Right atrium auricular region (tissue), 2 donors: Measurements from ENCODE around the gene HNRNPA2B1. TPM values are rescaled to one million over a fixed set of nuclear protein-coding genes. Genes with fewer than 3 reads are reported as not detected.

Source experiments
- DNase-seq: peaks from one replicate; pipeline ENCODE4 v3.0.0-alpha.2; 2019; ENCODE audit warnings: low spot score
- H3K27ac ChIP-seq, 2 donors: fragments of 200-600 bp; sonication (generic); 1 replicate in 1 of 2; 2 replicates in 1 of 2; pipeline ENCODE4 v1.5.1; 2016 to 2019
- H3K27me3 ChIP-seq, 2 donors: fragments of 200-600 bp; sonication (generic); one replicate each; pipeline versions ENCODE4 v1.5.1 to v1.6.0; 2017 to 2019
- H3K36me3 ChIP-seq: fragments of 200-600 bp; sonication (generic); one replicate; pipeline ENCODE4 v1.5.1; 2016
- H3K4me1 ChIP-seq, 2 donors: fragments of 200-600 bp; sonication (generic); one replicate each; pipeline versions ENCODE4 v1.5.1 to v1.6.0; 2017 to 2019
- H3K4me3 ChIP-seq, 2 donors: fragments of 200-600 bp; sonication (generic); 1 replicate in 1 of 2; 2 replicates in 1 of 2; pipeline ENCODE4 v1.5.1; 2017 to 2019; ENCODE audit warnings: mild to moderate bottlenecking in 1 of 2, moderate library complexity in 1 of 2
- H3K9me3 ChIP-seq, 2 donors: fragments of 200-600 bp; sonication (generic); one replicate each; pipeline ENCODE4 v1.5.1; 2019
- CTCF ChIP-seq, 2 donors: fragments of 200-600 bp; sonication (generic); IDR thresholded peaks; one replicate each; pipeline ENCODE4 v1.5.1; 2019; ENCODE audit warnings: antibody characterized with exemption in 2 of 2
- total RNA-seq, 2 donors: library from RNA; depleted of rRNA; stranded (reverse); fragments of >200 nt; gene quantifications; one replicate each; pipeline ENCODE4 v1.1.0, GENCODE V29; 2016

Gene HNRNPA2B1
- total RNA-seq, 2 donors from 2014 or later: 124 to 160 TPM

- H3K4me3 ChIP-seq: no peak overlapping the region
- TF ChIP-seq CTCF (IDR thresholded peaks at IDR 0.05): no peak
- no peaks in the 10 kb centered on the region for H3K9me3 ChIP-seq
- no peaks in the 10 kb centered on the region for H3K27me3 ChIP-seq
- H3K27ac ChIP-seq: no peak overlapping the region
- H3K4me1 ChIP-seq: no peaks in the 10 kb centered on the region
- no peak for DNase-seq
- H3K36me3 ChIP-seq: no peaks in the 10 kb centered on the region
Observed at GRCh38 chr7:26233902-26234511, 33.5 kb upstream of the HNRNPA2B1 start.

- Histone ChIP-seq H3K27me3 (no peaks in the 10 kb centered on the region), H3K27ac (no peak overlapping the region), H3K4me1 (no peaks in the 10 kb centered on the region), H3K9me3 (no peaks in the 10 kb centered on the region), H3K36me3 (no peaks in the 10 kb centered on the region), H3K4me3 (no peak overlapping the region)
- DNase-seq: no peak
- TF ChIP-seq CTCF (IDR thresholded peaks at IDR 0.05): no peak
Observed at GRCh38 chr7:26227987-26228386, 27.4 kb upstream of the HNRNPA2B1 start.

GRCh38 chr7:26224359-26224758 is 23.8 kb upstream of the HNRNPA2B1 start:
- no peaks in the 10 kb centered on the region for H3K36me3 ChIP-seq
- H3K9me3 ChIP-seq: no peaks in the 10 kb centered on the region
- H3K27ac ChIP-seq: no peak overlapping the region
- no peak for TF ChIP-seq CTCF (IDR thresholded peaks at IDR 0.05)
- DNase-seq: no peak
- no peaks in the 10 kb centered on the region for H3K27me3 ChIP-seq
- H3K4me3 ChIP-seq: no peak overlapping the region
- no peaks in the 10 kb centered on the region for H3K4me1 ChIP-seq

- TF ChIP-seq CTCF (IDR thresholded peaks at IDR 0.05): no peak
- H3K36me3 ChIP-seq: peaks cover 14% of the 10 kb centered on the region
- peaks cover 0 to 3% of the 10 kb centered on the region in 2 donors for H3K4me1 ChIP-seq
- no peak overlapping the region for H3K27ac ChIP-seq
- no peaks in the 10 kb centered on the region for H3K9me3 ChIP-seq
- no peak for DNase-seq
- no peak overlapping the region for H3K4me3 ChIP-seq
- no peaks in the 10 kb centered on the region for H3K27me3 ChIP-seq
Observed at GRCh38 chr7:26216049-26216448, 15.5 kb upstream of the HNRNPA2B1 start.

- no peaks in the 10 kb centered on the region for H3K27me3 ChIP-seq
- no peaks in the 10 kb centered on the region for H3K9me3 ChIP-seq
- H3K4me1 ChIP-seq: peaks cover 0 to 3% of the 10 kb centered on the region in 2 donors
- TF ChIP-seq CTCF (IDR thresholded peaks at IDR 0.05): no peak
- no peak overlapping the region for H3K27ac ChIP-seq
- H3K4me3 ChIP-seq: no peak overlapping the region
- DNase-seq: no peak
- H3K36me3 ChIP-seq: peaks cover 34% of the 10 kb centered on the region
Observed at GRCh38 chr7:26213807-26214515, 13.4 kb upstream of the HNRNPA2B1 start.
